Stimulated activated CD4-positive, alpha-beta T cell treated with anti-CD3 and anti-CD28 coated beads, Interleukin-12 subunit alpha, Interleukin-12 subunit beta, amount 100 ng/mL, for 24 hours (primary cell): Measurements from ENCODE around the gene C3orf80.
"Not testable (repeated sequence)": the region's sequence is repeated elsewhere in the genome, so short reads cannot be mapped to it uniquely, and the experiment has no call there.

Experiments
- DNase-seq, 2 experiments: peaks; one replicate each; pipeline ENCODE4 v3.0.0-alpha.2; 2020; ENCODE audit warnings: low read depth in 2 of 2

The C3orf80 gene

DNA sequence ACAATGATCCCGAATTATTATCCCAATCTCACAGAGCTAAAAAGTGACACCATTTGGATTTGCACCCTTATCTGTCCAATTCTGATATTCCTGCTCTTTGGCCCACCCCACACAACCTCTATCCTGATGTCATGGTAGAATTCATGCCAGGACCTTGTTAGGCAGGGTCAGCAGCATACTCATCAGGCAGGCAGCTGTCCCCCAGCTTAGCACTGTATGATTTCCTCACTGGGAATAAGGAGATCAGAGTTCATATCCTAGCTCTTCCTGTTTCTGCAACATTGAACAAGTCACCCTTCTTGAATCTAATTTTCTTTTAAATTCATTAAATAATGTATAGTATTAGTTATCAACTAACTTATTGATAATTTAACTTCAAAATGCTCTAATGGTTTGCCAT lies 12.0 kb upstream of the C3orf80 start:
- DNase-seq: no peak

DNA sequence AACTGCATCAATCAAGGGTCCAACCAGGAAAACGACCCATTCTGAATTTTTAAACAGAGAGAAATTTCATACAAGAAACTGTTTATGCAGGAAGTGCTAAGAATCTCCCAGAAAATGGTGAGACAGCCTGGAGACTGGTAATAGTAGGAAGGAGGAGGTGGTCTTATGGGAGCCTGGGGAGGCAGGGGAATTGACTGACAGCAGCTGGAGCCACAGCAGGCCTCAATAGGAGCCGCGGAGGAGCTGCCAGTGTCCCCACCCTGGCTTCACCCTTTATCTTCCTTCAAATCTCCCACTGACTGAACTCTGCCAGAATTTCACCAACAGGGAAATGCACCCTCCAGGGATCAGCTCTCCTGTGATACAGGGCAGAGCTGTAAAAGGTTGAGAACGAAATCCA lies 7.5 kb upstream of the C3orf80 start:
- no peak for DNase-seq

DNA sequence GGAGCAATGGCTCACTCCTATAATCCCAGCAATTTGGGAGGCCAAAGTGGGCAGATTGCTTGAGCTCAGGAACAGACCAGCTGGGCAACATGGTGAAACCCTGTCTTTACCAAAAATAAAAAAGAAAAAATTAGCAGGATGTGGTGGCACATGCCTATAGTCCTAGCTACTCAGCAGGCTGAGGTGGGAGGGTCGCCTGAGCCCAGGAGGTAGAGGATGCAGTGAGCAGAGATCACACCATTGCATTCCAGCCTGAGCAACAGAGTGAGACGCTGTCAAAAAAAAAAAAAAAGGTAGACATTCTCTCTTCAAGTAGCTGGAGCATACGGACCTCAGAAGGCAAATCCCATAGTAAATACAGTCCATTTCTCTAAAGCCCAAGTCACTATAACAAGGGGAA lies 7.1 kb upstream of the C3orf80 start:
- DNase-seq: no peak

DNA sequence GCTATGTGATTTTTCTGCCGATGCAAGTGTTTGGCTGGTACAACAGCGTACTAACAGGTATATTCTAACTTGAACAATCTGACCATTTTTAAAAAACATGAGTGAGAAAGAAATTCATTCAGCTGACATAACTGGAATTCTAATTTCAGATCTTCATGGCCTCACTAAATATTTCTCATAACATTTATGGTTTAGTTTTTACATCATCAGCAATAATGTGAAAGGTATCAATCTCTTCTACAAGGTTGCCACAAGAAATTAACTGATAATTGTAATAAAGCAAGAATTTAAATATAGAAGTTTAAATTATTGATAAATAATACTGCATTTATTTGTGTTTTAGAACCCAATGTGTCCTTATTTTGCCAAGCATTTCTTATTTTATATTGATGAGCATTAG lies 5.2 kb upstream of the C3orf80 start:
- DNase-seq: no peak

DNA sequence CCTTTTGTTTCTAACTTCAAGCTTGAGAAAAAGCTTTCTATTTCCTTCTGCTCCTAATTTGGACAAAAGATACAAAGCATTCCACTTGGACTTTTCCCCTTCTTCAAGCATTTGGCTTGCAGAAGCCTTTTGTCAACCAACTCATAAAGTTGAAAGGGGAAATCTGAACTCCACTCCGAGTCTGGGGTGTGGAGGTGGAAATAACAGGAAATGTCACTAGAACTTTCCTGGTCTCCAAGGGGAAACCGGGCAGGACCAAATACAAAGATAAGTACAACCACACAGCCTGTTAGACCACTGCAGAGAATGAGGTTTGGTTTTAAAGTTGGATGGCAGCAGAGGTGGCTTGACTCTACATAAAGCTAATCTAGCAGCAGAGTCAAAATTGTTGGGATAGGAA lies 4.2 kb upstream of the C3orf80 start:
- DNase-seq: no peak

DNA sequence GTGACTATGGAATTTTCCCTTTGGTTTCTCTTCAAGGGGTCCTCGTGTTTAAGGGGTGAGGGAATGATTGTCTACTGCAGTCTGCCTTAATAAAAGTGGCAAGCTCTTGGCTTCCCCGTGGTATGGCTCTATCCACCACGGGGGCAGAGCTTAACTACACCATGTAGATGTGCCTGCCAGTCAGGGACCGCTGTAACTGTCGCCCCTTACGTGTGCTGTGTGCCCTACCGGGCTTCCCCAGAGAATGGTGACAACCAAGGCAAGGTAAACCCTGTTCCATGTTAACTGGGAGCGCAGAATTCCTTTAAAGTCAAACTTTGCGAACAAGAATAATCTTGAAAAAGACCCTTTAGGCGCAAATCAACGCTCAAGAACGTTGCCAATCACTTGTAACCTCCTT lies 966 bp upstream of the C3orf80 start:
- no peak for DNase-seq

DNA sequence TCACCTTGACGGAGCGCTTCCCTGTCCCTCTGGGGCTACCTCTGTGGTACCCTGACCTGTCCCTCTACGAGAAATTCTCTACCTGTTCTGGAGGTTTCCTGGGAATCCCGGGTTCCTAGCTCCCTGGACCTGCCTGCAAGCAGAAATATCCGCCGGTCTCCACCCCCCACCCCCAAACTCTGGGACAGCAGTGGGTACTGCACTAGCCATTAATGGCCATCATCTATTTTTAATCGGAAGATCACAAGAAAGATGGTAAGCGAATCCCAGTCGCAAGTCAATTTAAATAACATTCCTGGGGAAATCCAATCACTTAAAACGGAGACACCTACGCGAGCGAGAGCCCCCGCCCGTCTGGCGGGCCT lies 429 bp upstream of the C3orf80 start:
- no peak for DNase-seq

DNA sequence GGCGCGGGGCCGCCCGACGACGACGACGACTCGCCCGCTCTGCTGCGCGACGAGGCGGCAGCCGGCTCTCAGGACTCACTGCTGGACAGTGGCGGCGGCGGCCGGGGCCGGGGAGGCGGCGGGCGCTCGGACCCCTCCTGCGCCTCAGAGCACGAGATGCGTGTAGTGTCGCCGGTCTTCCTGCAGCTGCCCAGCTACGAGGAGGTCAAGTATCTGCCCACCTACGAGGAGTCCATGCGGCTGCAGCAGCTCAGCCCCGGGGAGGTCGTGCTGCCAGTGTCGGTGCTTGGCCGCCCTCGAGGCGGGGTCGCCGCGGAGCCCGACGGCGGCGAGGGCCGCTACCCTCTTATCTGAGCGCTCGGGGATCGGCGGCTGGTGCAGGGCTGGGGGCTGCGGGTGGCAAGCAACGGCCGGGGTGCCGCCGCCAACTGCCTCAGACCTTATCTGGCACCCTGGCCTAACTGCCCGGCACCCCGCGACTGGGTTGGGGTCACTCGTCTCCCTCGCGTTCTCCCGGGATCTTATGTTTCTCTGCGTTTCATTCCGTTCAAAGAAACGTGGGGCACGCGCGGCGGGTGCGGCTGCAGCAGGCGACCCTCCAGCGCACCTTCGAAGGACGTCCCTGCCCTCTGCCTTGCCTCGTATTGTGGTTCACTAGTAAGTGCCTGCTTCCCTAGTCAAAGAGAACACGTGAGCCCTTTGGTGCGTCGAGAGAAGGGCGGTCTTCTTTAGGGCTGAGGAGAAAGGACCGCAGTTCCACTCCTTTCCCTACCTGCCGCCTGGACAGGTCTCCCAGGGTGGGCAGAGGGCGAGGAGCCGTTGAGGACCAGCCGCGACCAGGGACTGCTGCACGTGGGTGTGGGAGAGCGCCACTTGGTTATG lies 1.0 kb downstream of the C3orf80 start:
- DNase-seq: no peak

DNA sequence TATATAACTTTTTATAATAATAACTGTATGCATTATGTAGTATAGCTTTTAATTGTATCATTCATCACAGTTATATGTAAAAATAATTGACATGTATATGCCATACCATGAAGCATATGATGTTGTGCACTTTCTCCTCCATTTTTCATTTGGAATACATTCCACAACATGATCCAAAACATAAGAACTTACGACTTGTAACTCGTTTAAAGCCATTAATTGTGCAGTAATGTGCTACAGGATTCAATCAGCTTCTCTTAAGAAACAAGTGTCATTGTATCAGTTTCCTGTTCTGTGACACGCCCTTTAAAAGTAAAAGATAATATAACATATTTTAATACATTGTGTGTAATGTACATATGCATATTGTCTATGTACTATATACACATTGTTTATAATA lies 2.2 kb downstream of the C3orf80 start:
- no peak for DNase-seq

DNA sequence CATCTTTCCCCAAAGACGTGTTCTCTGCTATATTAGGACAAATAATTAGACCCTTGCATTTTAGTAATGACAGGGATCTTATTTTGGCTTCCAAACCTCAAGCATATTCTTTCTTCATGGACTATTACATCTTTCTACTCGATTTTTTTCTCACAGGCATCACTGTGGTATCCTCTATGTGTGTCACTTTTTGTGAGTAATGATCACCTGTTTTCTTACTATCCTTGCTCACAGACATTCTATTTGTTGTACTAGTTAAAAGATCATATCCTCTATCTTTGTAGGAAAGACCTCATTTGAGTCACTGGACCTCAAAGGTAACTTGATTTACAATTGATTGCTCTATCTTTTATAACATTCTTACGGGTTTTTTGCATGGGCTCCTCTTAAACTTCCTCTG lies 6.8 kb downstream of the C3orf80 start:
- DNase-seq: no peak

DNA sequence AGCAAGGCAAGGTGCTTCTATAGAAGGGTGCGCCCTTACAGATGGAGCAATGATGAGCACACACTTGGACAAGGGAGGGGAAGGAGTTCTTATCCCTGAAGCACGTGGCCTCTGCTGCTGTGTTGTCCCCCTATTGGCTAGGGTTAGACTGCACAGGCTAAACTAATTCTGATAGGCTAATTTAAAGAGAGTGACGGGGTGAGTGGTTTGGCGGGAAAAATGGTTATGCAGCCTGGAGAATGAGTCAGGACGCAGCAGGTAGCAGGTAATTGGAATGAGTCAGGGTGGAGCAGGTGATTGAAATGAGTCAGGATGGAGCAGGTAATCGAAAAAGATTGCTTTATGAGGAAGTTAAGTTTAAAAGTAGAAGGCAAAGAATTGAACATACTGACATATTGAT lies 15.5 kb downstream of the C3orf80 start:
- not testable (repeated sequence) for DNase-seq

DNA sequence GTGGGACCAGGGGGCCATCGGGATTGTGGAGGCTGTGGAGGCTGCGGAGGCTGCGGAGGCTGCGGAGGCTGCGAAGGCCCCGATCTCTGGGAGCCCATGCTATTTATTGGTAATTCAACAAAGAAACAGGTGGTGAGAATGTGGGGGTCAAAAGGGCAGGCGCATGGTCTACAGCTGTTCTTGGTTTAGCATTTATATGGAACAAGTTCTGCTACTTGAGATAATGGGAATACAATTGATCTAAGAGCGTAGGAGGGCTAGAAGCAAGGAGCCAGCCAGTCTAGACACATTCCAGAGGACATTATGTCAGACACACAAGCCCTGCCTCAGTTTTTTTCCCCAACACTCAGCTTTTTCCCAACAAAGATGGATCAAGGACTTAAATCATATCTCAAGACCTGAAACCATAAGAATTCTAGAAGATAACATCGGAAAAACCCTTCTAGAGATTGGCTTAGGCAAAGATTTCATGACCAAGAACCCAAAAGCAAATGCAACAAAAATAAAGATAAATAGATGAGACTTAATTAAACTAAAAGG lies 20.1 kb downstream of the C3orf80 start:
- DNase-seq: no peak

DNA sequence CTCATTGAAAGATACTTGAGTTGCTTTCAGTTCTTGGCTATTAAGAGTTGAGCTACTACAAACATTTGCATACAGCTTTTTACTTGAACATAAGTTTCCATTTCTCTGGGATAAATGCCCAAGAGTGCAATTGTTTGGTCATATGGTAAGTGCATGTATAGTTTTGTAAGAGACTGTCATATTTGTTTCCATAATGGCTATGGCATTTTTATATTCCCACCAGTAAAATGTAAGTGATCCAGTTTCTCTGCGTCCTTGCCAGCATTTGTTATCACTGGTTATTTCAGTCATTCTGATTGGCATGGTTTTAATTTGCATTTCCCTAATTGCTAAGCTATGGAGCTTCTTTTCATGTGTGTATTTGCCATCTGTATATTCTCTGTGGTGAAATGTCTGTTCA lies 22.5 kb downstream of the C3orf80 start:
- no peak for DNase-seq

DNA sequence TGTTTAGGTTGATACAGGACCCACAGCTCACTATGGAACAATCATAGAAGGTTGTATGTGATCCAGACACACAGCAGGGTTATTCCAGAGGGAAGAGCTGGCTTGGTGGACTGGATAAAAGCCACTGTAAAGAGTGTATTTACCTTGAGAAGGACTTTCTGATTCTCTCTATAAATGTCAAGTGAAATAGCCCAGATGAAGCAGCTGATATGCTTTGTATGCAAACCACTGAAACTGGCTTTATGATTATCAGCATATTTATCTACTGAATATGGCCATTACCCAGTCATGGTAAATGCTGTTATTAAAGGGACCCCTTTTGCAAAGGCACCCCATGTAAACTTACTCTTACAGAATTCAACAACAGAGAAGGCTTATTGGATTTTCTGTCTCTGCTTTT lies 28.1 kb downstream of the C3orf80 start:
- DNase-seq: no peak

DNA sequence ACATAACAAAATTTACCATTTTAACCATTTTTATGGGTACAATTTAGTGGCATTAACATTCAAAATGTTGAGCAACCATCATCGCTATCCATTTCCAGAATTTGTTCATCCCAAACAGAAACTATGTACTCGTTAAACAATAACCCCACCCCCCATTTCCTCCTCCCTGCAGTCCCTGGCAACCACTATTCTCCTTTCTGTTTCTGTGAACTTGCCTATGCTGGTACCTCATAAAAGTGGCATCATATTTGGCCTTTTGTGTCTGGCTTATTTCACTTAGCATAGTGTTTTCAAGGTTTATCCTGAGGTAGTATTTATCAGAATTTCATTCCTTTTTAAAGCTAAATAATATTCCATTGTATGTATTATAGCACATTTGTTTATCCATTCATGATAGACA lies 32.4 kb downstream of the C3orf80 start:
- DNase-seq: no peak

DNA sequence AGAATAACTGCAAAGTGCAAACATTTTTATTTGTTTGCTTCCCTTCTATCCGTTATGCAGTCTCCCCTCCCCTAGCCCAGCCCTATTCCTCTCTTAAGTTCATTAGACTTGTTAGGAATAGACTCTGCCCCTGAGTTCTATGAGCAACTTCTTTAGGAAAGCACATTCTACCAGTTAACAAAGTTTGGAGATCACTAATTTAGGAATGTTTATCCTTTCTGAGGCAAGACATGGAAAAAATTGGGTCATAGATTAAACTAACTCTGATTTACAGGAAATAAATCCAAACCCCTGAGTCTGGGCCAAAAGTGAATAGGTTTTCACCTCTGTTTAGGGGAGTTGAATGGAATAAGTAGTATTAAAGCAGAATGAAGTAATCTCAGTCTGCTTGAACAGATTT lies 34.4 kb downstream of the C3orf80 start:
- DNase-seq: no peak

DNA sequence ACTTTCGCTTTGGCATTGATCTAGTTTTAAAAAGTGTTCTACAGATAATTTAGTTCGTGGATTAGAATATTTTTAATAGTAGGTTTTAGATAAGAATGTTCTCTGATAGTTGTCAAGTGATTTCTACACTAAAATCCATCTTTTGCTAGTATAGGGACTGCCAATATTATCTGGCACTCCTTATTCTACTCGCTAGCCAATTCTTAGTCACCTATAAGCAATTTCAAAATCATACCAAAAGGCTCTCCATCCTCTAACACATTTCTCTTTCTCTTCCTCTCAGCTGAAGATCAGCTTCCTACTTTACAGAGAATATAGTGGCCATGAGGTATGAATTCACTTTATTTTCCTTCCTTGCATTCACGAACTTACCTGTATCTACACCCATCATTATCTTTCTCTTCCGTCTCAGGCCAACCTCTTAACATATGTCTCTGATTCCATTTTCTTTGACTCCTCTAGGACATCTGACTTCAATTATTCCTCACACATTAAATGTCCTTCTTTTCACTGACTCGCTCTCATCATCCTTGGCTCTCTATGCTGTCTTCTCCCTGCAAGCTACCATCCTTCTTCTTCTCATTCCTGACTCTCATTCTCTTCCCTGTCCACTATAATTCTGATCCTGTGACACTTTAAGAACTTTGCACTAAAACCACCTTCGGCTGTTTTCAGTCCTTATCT lies 35.5 kb downstream of the C3orf80 start:
- DNase-seq: no peak

DNA sequence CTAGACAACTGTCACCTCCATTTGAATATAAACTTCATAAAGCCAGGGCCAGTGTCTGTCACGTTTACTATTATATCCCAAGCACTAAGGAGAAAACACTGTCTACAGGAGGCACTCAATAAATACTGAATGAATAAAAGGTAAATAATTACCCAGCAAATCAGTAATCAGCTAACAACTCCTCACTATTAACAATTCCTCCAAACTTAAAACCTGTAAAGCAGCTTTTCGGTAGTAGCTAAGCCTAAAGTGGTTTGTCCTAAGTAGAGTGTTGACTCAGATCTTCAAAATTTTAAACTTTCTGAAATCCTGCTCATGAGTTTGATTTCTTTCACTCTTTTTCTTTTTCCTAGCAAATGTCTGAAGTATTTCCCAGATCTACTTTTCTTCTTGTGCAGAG lies 39.9 kb downstream of the C3orf80 start:
- DNase-seq: no peak
